IMR-90 (cell line): ENCODE results near the gene CLDN9.

Source experiments
- ELK1 ChIP-seq: fragments of 150-350 bp; IDR thresholded peaks from 2 replicates; pipeline ENCODE4 v1.6.1; 2016; ENCODE audit warnings: low read depth, mild to moderate bottlenecking, low read length, moderate library complexity, borderline replicate concordance
- MXI1 ChIP-seq: IDR thresholded peaks from 2 replicates; pipeline ENCODE4 v1.6.1; 2012; ENCODE audit warnings: low read depth, mild to moderate bottlenecking, low read length, moderate library complexity, borderline replicate concordance
- POLR2A ChIP-seq: IDR thresholded peaks from 2 replicates; pipeline ENCODE4 v1.6.1; 2012; ENCODE audit warnings: mild to moderate bottlenecking, low read depth, low read length
- RAD21 ChIP-seq: IDR thresholded peaks from 2 replicates; pipeline ENCODE4 v1.6.1; 2012; ENCODE audit warnings: low read length, improper control_type of control experiment
- RCOR1 ChIP-seq: IDR thresholded peaks from 2 replicates; pipeline ENCODE4 v1.6.1; 2012; ENCODE audit warnings: mild to moderate bottlenecking, low read length, improper control_type of control experiment; ENCODE audit not compliant: insufficient replicate concordance
- SMC3 ChIP-seq: fragments of 150-350 bp; IDR thresholded peaks from 2 replicates; pipeline ENCODE4 v1.6.1; 2016; ENCODE audit warnings: low read depth, mild to moderate bottlenecking, antibody characterized with exemption, low read length, moderate library complexity
- TF ChIP-seq, protein P1 (sequence below): conservative IDR thresholded peaks from 2 replicates; pipeline ENCODE4 v1.5.1; 2012; ENCODE audit warnings: mild to moderate bottlenecking, low read depth, low read length, improper control_type of control experiment

DNA sequence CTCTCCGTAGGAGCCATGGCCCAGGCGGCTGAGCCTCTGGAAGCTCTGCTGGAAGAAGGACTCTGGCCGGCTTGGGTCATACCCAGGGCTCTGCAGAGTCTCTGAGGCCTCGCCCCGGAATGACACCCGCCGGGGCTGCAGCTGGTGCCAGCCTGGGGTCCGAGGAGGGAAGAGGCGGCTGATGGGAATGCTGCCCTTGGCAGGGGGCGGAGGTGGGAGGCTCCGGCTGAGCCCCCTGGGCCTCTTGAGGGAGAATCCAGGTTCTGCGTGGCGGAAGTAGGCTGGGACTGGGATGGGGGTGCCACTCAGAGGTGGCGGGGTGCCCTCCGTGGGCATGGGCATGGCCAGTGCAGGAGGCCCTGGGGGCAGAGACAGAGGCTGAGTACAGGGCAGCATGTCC, 36.0 kb upstream of the CLDN9 start:
- TF ChIP-seq RCOR1 (no peak), SMC3 (no peak), RAD21 (no peak), ELK1 (no peak), MXI1 (no peak), POLR2A (no peak)
- TF ChIP-seq, protein P1, sequence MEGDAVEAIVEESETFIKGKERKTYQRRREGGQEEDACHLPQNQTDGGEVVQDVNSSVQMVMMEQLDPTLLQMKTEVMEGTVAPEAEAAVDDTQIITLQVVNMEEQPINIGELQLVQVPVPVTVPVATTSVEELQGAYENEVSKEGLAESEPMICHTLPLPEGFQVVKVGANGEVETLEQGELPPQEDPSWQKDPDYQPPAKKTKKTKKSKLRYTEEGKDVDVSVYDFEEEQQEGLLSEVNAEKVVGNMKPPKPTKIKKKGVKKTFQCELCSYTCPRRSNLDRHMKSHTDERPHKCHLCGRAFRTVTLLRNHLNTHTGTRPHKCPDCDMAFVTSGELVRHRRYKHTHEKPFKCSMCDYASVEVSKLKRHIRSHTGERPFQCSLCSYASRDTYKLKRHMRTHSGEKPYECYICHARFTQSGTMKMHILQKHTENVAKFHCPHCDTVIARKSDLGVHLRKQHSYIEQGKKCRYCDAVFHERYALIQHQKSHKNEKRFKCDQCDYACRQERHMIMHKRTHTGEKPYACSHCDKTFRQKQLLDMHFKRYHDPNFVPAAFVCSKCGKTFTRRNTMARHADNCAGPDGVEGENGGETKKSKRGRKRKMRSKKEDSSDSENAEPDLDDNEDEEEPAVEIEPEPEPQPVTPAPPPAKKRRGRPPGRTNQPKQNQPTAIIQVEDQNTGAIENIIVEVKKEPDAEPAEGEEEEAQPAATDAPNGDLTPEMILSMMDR = no peak
